GM12891 (cell line): ENCODE results near the gene FXYD2.
A peak's percentile ranks its signal among the peaks of the same experiment; 100 is the strongest.

Source experiments
- POLR2A ChIP-seq: IDR thresholded peaks from 2 replicates; pipeline ENCODE4 v1.6.1; 2011; ENCODE audit warnings: low read depth, low read length, control low read depth
- POU2F2 ChIP-seq: IDR thresholded peaks from 2 replicates; pipeline ENCODE4 v1.6.1; 2011; ENCODE audit warnings: low read depth, mild to moderate bottlenecking, control low read depth, low read length, moderate library complexity

DNA sequence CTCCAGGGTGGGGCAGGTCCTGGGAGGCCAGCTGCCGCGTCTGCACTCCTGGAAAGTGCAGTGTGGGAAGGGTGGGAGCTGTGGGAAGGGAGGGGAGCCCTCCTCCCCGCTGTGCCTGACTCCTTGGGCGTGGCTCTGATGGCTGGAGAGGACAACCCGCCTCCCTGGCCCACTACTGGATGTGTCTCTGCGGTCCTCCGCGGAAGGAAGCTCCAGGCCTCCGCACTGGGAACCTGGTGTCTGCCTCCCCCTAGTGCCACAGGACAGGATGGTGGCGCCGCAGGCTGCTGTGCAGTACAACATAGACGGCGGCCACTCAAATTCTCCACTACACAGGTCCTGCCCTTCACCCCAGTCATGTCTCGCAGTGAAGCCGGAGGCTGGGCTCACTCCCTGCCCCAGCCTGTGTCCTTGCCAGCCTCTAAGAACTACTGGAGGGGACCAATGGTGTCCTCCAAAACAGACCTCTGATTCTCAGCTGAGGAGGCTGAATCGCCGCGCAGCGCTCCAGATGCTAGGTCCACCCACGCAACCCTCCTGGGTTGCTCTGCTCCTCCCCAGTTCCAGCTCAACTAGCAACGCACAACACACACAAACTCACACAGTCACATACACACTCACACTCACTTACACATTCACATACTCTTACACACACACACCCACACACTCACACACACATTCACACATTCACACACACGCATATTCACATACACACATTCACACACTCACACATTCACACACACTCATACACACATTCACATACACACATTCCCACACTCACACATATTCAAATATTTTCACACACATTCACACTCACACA is 15.1 kb downstream of the FXYD2 start:
- TF ChIP-seq POLR2A (no peak), POU2F2 (peak; percentile 20; the same call in 1 of the 2 replicates)
